Activated CD4-positive, alpha-beta T cell treated with anti-CD3 and anti-CD28 coated beads, Interleukin-2, amount 50 U/mL, for 4 hours (primary cell): ENCODE results near the gene GGTA1.
"Not testable (repeated sequence)": the region's sequence is repeated elsewhere in the genome, so short reads cannot be mapped to it uniquely, and the experiment has no call there.

ENCODE experiments used
- DNase-seq, 2 experiments: peaks; one replicate each; pipeline ENCODE4 v3.0.0-alpha.2; 2020

Gene GGTA1

DNA sequence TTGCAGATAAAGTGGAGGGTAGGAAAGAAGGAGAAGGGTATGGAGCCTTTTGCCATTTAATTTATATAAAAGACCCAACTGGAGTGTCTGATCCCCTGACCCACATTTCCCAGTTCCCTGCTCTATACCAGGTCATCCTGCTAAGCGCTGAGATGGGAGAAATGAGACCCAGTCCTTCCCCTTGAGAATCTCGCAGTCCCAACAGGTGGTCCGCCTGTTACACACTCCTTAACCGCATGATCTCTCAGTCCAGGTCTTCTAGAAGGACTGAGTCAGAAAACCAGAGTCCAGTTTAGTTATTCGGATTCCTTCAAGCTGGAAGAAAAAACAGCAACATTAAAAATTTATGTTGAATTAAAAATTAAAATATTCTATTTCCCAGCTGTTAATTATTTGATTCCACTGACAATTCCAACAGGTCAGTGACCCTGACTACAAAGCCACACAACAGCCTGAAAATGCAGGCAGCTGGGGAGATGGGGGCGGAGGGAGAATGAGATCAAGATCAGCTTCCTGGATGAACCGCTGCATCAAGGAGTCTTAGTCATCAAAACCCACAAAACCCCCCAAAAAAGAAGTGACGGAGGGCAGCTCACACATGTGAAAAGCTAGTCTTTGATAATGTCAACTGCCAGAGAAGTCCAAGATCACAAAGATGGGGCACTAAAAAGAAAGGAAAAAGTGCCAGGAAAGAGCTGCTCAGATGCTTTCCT is 44.0 kb downstream of the GGTA1 start:
- no peak for DNase-seq

DNA sequence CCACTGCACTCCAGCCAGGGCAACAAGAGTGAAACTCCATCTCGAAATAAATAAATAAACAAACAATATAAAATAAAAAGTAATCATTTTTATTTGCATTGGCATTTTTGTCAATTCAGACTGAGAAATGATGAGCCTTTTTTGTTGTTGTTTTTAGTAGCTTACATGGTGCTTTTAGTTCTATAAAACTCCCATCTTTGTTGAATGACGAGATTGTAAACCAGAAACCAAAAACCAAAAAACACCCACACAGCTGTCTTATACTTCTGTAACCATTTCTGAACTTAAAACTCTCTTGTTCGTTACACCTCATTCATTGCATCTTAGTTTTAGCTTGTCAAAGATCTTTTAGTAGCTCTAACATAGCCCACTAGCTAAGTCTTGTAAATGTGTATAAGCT is 44.7 kb downstream of the GGTA1 start:
- DNase-seq: no peak

DNA sequence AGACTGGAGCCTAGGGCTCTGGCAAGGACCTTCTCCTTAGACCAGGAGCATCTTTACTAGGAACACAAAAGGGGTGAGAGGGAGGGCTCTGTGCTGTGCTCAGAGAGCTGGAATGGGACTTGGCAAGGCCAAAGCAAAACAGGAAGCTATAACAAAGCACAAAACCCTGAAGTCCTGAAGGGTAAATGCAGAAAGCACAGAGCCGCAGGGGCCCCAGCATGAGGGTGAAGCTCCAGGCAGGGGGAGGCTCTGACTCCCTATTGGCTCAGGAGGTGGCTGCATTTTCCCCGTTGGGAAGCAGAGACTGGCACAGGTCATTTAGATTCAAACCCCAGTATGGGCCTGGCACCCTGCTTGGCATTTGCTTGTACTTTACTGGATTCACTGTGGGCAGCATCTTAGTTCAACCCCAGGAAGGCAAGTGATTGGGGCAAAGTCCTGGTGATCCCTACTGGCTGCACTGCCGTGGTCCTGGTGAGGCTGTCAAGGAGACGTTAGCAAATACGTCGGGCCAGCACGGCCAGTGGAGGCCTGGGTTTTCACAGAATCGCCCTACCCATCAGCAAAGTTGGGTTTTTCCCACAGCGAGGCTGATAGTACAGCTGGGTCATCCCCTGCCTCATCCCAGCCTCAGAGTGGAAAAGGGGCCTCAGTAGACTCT is 46.3 kb downstream of the GGTA1 start:
- no peak for DNase-seq

- DNase-seq: no peak
Measured at GRCh38 chr9:121452085-121452484, 47.6 kb downstream of the GGTA1 start.

- DNase-seq: no peak
Measured at GRCh38 chr9:121451586-121451985, 48.1 kb downstream of the GGTA1 start.

- no peak for DNase-seq
Measured at GRCh38 chr9:121450241-121450640, 49.4 kb downstream of the GGTA1 start.

DNA sequence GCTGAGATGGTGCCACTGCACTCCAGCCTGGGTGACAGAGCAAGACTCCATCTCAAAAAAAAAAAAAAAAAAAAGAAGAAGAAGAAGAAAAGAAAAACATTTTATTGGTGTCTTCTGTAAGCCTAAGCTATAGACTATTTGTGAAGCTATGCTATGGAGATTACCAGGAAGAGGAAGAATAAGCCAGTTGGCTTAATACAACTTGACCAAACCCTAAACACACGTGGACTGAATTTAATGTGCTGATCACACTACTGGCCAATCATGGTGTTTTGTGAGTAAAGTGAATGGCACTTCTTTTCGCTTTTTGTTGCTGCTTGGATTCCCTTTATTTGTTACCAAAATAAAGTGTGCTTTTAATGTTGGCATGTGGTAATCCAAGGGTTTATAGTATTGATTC is 49.9 kb downstream of the GGTA1 start:
- DNase-seq: no peak

- no peak for DNase-seq
Measured at GRCh38 chr9:121447321-121447834, 52.3 kb downstream of the GGTA1 start.

DNA sequence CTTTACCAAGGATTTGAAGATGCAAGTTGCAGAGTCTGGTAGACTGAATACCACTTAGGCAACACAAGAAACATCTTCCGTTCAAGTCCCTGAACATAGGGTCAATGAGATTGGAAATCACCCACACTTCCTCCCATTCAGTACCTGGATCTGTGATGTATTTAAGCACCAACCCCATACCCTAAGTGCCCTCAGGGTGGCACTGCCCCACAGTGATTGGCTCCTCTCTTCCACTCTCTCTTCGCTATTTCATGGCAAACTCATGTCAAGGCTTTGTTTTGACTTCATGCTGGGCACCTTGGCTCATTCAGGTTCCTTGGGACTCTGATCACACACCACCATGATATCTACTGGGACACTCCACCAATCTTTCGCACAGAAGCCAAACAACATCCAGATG is 53.7 kb downstream of the GGTA1 start:
- DNase-seq: no peak

DNA sequence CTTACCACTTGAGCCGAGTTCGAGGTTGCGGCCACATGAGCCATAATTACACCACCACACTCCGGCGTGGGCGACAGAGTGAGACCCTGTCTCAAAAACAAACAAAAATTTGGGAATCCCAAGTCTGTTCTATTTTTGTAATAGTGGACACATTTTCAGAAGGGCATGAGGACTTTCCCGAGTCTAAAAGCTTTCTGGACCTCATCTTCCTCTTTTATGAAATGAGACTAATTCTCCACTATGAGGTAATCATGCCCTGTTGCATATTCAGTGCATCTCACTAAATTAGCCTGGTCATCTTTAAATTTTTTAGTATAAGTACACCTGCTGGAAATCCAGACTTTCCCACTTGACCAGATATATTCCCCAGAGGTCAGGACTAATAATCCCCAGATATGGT is 55.7 kb downstream of the GGTA1 start:
- no peak for DNase-seq

GRCh38 chr9:121441165-121441564 is 58.5 kb downstream of the GGTA1 start:
- no peak for DNase-seq

- DNase-seq: no peak
Measured at GRCh38 chr9:121439711-121440664, 59.7 kb downstream of the GGTA1 start.

DNA sequence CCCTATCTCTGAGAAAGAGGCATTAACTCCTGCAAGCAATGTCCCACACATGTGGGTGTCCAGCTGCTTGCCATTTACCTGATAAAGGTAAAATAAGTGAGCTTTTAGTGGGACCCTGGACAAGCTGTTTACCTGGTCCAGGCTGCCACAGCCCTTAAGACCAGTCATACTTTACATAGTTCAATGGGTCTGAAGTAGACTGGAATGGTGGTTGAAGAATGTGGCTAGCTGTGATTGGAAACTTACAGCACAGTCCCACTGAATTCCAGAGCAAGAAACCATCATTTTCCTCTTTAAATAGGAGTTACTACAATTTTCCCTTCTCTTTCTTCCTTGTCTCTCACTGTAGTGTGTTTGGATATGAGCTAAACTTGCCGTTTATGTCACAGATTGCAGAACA is 60.6 kb downstream of the GGTA1 start:
- no peak for DNase-seq

GRCh38 chr9:121437891-121438290 is 61.8 kb downstream of the GGTA1 start:
- DNase-seq: no peak

DNA sequence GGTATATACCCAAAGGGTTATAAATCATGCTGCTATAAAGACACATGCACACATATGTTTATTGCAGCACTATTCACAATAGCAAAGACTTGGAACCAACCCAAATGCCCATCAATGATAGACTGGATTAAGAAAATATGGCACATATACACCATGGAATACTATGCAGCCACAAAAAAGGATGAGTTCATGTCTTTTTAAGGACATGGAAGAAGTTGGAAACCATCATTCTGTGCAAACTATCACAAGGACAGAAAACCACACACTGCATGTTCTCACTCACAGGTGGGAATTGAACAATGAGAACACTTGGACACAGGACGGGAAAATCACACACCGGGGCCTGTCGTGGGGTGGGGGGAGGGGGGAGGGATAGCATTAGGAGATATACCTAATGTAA is 62.6 kb downstream of the GGTA1 start:
- DNase-seq: not testable (repeated sequence)

GRCh38 chr9:121434969-121435368 is 64.7 kb downstream of the GGTA1 start:
- DNase-seq: no peak

DNA sequence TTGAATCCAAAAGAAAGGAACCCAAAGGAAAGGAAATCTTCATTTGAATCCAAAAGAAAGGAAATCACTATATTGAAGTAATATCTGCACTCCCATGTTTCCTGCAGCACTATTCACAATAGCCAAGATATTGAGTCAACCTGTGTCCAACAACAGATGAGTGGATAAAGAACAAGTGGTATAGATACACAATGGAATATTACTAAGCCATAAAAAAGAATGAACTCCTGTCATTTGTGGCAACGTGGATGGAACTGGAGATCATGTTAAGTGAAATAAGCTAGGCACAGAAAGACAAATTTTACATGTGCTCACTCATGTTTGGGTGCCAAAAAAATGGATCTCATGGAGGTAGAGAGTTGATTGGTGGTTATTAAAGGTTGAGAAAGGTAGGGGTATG is 71.7 kb downstream of the GGTA1 start:
- no peak for DNase-seq

GRCh38 chr9:121424024-121424432 is 75.6 kb downstream of the GGTA1 start:
- no peak for DNase-seq

DNA sequence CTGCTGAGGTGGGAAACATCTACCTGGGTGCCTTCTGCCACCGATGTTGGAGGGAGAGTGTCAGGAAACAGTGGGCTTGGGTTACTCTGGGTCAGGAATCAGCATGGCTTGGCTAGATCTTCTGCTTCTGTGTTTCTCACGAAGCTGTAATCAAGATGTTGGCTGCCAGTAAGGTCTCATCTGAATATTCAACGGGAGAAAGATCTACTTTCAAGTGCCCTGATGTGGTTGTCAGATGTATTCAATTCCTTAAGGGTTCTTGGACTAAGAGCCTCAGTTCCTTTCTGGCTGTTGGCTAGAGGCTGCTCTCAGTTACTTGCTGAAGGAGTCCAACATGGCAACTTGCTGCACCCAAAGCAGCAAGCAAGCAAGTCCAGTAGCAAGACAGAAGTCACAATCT is 87.7 kb downstream of the GGTA1 start:
- DNase-seq: no peak

DNA sequence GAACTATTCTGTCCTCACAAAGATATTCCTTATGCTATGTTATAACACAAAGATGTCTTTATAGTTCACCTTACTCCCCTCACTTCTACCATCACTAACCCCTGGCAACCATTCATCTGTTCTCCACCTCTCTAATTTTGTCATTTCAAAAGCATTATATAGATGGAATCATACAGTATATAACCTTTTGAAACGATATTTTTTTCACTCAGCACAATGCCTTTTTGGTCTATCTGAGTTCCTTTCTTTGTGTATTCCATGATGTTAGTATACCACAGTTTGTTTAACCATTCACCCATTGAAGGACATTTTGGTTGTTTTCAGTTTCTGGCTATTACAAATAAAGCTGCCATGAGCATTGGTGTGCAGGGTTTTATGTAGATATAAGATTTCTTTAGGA is 93.7 kb downstream of the GGTA1 start:
- no peak for DNase-seq
